Fibroblast of skin of right biceps (primary cell): ENCODE results near the gene REPS2.
"Not testable (repeated sequence)": the region's sequence is repeated elsewhere in the genome, so short reads cannot be mapped to it uniquely, and the experiment has no call there.

ENCODE experiments used
- DNase-seq: peaks from one replicate; pipeline ENCODE4 v3.0.0-alpha.2; 2013

Gene REPS2

DNA sequence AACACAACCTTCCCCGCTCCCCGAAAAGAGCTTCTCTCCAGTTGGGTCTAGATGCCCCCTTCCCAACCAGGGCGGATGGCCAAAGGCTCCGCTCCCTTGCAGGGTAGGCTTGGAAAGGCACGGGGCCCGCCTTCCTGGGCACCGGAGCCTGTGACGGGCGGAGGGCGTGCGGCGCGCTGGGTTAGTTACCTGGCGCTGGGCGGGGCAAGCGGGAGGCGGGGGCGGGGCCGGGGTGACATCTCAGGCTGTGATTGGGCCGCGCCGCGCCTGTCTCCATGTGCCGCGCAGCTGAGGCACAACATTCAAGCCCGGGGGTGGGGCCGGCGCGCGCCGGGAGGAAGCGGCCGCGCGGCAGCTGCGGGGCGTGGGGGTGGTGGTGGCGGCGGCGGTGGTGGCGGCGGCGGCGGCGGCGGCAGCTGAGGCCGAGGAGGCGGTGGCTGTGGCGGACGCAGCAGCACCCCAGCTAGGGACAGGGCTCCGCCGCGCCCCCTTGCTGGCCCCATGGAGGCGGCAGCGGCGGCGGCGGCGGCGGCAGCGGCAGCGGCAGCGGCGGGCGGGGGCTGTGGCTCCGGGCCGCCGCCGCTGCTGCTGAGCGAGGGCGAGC is at the start of gene REPS2:
Gene REPS2 (plus strand): TSS at position 298 of the 604 bp plus-strand sequence. CDS start 204 bp downstream, at position 502.
- DNase-seq, result peak; percentile 64

DNA sequence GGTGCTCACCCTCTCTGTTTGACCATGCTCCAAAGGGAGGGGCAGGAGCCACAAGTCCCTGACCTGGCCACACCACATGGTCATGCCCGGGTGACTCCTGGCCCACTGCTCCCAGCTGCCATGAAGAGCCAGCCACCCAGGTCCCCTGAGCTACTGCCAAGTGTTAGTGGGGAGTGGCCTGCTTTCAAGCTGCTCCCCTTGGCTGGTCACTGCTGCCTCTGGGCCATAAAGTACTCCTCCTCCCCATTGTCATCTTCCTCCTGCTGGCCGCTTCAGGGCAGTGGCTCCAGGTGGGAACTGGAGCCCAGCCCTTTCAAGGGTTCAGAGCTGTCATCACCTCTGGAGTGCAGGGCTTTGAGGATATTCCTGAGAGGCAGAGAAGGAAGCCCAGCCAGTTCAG is 49.0 kb upstream of the REPS2 start:
- DNase-seq, result no peak

DNA sequence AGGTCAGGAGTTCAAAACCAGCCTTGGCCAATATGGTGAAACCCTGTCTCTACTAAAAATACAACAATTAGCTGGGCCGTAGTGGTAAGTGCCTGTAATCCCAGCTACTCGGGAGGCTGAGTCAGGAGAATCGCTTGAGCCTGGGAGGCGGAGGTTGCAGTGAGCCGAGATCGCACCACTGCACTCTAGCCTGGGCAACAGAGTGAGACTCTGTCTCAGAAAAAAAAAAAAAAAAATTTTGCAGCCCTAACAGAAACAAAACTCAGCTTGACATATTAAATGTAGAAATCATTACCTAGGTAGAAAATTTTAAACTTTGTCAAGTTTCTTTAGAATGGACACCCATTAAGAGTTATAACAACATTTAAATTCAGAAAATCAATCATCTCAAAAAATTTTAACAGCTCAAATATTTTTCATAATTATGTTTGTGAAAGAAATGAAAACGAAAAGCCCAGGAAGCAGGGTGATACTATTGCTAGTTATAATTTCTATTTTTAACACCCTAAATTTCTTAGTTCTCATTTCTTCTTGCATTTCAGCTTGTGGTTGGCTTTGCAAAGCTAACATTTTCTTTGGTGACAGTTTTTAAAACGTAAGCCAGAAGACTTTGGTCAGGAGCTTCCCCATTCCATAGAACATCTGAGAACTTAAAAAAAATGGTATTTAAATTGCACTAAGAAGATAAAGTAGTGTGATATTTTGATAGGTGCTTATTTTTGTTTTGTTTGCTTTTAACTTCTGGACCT is 43.0 kb upstream of the REPS2 start:
- DNase-seq, result no peak

DNA sequence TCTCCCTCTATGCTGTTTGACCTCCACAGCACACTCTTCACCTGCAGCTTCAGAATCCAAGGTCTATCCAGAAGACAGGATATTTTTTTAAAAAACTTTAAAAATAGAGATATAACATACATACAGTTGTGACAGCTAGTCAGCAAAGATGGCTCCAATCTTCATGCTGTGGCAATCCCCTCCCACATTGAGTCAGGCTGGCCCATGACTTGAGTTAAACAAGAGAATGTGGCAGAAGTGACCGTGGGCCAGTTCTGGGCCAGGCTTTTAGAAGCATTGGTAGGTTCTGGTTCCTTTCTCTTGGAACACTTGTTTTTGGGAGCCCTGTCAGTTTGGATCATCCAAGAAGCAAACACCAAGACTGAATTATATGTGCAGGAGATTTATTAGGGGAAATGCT is 36.1 kb upstream of the REPS2 start:
- no peak for DNase-seq

DNA sequence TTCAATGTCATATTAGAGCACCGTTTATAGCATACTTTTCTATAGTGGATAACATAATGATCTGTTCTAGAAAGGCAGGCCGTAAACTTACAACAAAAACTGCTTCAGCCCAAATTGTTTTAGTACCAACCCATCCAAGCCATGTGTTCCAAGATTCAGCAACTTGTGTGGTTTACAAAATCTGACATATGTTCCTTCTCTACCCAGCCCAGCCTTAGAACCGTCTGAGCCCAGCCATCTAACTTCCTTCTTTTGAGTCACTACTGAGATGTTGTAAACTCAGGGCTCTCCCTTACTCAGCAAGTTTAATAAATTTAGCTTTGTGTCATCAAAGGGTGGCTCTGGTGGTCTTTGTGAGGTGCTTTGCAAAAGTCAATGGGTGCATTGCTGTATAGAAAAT is 32.4 kb upstream of the REPS2 start:
- no peak for DNase-seq

DNA sequence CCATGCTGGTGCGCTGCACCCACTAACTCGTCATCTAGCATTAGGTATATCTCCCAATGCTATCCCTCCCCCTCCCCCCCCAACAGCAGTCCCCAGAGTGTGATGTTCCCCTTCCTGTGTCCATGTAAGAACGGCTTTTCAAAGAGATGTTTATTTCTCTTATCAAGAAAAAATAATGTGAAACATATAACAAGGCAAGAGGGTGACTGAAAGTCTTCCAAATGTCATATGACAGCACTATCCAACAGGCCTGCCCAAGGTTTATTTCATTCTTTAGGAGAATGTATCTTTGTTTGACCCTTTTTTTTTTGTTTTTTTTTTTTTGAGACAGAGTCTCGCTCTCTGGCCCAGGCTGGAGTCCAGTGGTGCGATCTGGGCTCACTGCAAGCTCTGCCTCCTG is 29.9 kb upstream of the REPS2 start:
- no peak for DNase-seq

DNA sequence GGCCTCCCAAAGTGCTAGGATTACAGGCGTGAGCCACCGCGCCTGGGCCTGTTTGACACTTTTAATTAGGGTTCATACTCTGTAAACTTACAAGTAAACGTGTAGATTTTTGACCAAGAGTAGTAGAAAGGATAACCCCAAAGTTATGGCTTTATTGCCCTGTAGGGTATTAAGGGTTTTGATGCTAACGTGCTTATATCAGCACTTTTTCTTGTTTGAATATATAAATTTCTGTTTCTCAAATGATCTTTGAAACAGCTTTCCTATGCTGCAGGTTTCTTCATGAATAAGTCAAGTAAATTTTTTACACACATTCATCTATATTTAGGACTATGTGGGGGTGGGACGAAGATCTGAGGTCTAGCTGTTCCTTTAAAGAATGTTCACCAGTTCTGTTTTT is 29.3 kb upstream of the REPS2 start:
- DNase-seq, result no peak

DNA sequence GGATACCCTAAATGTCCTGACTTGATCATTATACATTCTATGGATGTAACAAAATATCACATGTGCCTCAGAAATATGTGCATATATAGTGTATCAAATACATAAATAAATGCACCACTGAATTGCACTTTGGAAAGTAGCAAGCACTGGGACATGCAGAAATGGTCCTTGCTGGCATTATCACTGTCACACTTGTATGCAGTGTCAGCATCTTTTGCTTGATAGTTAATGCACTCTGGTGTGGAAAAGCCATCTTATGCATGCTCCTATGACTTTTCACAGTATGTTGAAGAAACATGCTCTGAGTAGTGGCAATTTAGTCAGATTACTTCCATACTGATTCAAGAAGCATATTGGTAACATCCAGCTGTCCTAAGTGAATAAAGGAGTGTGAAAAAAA is 27.5 kb upstream of the REPS2 start:
- DNase-seq, result no peak

DNA sequence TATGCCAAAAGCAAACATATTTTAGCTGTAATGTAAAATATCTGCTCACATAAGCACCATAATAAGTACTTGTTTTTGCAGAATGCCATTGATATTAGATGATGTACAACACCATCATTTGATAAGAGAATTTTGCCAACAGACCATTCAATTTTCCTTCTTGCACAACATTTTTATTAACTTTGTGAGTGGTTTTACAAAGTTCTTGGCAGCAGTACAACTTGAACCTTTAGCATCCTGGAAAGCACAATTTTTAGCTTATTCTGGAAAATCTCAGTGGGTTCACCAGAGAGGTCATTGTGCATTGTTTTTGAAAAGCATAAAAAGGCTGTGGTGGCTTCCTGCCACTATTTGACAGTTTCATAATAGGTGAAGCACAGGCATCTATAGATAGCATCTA is 26.4 kb upstream of the REPS2 start:
- DNase-seq, result peak; percentile 1

DNA sequence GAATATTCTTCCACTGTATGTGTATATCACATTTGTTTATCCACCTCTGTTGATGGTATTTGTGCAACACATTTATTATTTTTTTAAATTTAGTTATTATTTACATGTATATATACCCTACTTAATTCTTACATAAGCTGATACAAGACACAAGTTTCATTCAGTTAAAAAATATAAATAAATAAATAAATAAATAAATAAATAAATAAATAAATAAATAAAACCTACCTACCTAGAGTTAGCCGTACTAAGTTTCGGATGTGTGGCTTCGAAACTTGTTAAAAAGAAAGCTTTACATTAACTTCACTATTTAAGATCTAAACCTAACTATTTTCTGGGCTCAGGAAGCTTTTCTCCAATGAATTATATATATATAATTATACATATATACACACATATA is 23.3 kb upstream of the REPS2 start:
- no peak for DNase-seq

DNA sequence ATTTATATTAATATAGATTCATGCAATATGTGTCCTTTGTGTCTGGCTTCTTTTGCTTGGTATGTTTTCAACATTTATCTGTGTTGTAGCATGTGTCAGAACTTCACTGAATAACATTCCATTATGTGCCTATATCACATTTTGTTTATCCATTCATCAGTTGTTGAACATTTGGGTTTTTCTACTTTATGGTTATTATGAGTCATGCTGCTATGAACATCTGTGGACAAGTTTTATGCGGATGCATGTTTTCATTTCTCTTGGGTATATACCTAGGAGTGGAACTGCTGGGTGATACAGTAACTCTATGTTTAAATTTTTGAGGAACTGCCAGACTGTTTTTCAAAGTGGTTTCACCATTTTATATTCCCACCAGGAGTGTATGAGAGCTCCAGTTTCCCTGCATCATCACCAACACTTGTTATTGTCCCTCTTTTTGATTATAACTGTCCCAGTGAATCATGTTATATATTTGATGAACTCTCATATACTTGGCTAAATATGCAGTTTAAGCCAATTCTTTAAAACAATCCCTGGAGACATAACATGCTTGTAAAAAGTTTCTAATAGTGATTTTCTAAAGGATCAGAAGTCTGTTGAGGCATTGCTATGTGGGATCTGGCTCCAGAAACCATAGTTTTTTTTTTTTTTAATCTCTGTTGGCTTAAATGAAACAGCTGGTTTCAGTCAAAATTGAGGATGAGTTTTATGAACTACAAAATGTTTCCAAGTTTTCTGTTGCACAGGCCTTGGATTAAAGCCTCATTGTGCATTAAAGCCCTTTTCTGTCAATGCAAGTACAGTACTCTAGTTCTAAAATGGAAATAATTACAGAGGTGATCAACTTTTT is 21.6 kb upstream of the REPS2 start:
- peak; percentile 7 for DNase-seq

DNA sequence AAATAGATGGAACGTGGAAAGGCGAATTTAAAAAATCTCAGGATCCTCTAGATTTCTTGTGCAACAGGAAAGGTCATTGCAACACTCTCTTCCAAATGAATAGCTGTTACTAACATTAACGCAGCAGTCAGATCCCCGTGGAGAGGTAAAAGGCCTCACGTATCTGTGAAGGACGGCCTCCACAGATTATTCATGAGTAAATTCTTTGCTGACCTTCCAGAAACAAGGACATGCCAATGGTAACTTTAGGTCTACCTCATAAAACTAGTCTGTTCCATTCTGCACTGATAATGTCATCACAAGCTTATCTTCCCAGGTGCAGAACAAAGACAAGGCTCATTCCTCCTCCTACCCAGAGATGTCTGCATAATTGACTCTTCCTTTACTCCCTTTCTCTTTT is 16.1 kb upstream of the REPS2 start:
- DNase-seq, result peak; percentile 30

DNA sequence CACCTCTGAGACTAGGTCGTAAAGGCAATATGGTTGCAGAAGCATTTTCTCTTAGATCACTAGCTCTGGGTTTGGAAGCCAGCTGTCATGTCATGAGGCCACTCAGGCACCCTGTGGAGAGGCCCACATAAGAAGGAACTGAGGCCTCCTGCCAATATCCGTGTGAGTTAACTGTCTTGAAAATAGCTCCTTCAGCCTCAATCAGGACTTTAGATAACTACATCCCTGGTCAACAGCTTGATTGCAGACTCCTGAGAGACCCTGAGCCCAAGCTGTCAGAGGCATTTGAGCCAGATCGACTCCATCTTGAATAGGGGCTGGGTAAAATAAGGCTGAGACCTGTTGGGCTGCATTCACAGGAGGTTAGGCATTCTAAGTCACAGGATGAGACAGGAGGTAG is 15.1 kb upstream of the REPS2 start:
- DNase-seq, result no peak

DNA sequence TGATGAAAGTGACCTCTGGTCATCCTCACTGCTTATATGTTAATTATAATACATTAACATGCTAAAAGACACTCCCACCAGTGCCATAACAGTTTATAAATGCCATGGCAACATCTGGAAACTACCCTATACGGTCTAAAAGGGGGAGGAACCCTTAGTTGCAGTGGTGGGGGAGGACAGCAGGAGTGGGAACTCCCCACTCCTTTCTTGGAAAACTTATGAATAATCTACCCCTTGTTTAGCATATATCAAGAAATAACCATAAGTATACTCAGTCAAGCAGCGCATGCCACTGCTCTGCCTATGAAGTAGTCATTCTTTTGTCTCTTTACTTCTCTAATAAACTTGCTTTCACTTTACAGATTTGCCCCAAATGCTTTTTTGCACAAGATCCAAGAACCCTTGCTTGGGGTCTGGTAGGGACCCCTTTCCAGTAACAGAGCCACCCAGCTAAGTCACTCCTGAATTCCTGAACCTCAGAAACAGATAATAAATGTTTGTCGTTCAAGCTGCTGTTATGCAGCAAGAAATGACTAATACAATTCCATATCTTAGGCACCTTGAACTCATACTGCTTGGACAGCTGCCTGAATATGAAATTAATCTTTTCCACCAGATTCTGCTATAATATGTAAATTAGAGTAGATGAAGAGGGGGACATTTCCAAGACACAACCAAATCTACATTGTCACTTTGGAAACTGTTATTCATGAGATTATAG is 14.4 kb upstream of the REPS2 start:
- no peak for DNase-seq

DNA sequence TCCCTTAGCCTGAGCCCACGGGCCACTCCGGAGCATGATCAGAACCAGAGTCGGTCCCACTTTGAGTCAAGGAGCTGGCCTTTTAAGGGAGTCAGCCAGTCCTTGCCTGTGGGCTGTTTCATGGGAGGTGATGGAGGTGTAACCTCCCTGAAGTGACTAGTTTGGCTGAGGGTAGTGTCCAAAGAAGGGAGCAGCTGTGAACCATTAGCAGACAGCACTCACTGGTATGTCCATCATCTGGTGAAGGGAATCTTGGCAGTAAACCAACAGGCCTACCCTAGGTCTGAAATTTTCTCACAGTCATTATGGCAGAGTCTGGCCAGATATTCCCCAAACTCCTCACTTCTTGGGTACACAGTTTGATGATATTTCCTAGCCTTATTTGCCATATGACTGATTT is 12.3 kb upstream of the REPS2 start:
- DNase-seq, result peak; percentile 11

DNA sequence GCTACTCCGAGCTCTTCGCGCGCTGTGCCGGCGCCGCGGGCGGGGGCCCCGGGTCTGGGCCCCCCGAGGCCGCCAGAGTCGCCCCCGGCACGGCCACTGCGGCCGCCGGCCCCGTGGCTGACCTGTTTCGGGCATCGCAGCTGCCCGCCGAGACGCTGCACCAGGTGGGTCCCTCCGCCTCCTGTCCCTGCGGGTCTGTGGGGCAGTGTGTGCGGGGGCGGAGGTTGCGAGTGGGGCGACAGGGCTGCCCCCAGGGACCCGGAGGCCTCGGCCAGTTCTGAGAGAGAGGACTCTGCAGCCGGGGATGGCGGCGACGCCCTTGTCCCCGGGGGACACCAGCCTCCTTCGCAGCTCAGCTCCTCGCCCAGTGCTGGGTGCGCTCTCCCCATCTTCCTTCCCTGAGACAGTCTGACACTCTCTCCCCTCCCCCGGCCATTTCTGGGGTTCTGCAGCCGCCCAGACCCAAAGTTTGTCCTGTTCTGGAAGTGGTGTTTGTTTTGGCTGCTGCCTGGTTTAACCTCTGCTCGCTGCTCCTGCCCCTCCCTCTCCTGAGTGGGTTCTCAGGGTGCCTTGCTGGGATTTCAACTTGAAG is 609 bp downstream of the REPS2 start:
- no peak for DNase-seq

DNA sequence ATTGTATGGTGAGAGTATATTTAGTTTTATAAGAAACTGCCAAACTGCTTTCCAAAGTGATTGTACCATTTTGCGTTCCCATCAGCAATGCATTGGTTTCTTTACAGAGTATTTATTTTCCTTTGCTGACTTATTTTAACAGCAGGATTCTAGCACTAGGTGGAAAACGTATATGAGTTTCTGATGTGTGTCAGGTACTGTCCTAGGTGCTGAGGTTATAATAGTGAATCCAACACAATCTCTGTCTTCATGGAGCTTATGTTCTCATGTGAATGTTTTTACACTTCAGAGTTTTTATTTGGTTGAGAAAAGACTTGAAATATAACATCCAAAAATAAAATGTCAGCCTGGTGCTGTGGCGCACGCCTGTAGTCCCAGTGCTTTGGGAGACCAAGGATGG is 4.0 kb downstream of the REPS2 start:
- no peak for DNase-seq

DNA sequence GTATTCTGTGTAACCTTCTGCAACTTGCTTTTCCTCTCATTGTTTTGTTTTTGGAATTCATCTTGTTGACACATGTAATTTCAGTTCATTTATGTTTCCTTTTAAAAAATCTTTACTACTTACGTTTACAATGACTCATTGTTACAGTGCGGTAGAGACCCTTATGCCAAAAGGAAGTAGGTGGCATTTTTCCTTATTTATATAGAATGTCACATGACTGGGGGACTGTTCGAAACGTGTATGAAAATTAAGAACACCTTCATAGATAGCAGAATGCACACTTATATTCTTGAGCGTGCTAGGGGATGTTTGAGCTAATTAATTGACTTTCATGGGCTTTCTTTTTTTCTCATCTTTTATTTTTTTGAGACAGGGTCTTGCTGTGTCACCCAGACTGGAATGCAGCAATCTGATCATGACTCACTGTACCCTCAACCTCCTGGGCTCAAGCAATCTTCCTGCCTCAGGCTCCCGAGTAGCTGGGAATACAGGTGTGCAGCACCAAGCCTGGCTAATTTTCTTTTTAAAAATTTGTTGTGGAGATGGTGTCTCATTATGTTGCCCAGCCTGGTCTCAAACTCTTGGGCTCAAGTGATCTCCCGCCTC is 7.3 kb downstream of the REPS2 start:
- DNase-seq, result no peak

DNA sequence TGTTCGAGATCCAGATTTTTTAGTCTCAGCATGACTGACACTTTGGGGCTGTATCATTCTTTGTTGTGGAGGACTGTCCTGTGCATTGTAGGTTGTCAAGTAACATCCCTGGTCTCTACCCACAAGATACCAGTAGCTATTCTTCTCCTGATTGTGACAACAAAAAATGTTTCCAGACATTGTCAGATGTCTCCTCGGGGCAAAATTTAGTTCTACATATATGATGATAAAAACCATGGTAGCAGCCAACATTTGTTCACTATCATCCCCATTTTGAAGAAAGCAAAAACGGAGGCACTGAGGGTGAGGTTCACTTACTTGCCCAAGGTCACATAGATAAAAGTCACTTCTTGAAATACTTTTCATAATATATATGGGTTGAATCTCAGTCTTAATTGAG is 11.3 kb downstream of the REPS2 start:
- DNase-seq, result no peak

DNA sequence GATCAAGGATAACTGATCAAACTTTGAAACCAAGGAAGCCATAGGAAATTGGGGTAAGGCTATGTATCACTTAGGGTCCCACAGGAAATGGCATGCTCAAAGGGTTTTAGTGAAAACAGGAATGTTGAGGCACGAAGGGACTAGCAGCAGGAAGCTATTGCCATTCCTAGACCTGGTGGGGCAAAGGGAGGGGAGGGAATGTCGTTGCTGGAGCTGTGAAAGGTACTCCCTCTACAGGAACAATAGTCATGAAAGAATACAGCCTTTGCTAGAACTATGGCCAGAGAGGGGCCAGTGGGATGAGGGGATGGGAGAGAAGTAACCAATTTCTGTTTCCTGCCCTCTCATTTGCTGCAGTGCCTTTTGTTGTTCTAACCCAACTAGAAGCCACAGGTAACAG is 11.9 kb downstream of the REPS2 start:
- DNase-seq, result no peak

DNA sequence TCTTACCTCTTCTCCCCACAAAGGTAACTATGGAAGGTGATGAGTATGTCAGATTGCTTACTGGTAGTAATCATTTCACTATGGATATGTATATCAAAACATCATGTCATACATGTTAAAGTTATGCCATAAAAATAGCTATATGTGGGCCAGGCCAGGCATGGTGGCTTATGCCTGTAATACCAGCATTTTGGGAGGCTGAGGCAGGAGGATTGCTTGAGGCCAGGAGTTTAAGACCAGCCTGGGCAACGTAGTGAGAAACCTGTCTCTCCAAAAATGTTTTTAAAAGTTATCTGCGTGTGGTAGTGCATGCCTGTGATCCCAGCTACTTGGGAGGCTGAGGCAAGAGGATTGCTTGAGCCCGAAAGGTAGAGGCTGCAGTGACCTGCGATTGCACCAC is 16.2 kb downstream of the REPS2 start:
- not testable (repeated sequence) for DNase-seq

DNA sequence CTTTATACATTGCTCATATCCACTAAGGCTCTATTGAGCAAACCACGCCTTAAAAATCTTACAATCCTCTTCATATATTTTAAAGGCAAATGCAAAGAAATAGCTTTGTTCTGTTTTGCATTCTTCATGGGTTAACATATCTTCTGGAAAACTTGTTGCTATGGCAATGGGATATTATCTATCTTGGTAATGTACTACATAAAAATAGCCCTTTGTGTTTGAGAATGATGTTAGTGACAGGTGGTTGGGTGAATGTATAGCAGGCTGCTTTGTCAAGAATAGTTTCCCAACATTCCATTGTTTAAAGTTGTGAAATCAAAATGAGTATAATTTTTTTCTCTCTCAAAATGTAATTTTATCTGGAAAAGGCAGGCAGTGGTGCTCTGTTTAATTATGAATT is 16.8 kb downstream of the REPS2 start:
- DNase-seq, result no peak
